Measurements from ENCODE around the gene GALM.
"Not testable (repeated sequence)": the region's sequence is repeated elsewhere in the genome, so short reads cannot be mapped to it uniquely, and the experiment has no call there.

Gene GALM

GRCh38 chr2:38708900-38709566, 43.1 kb downstream of the GALM start:
- no peak overlapping the region for H3K4me3 ChIP-seq (ENCODE audit: low read depth, low read length)
- TF ChIP-seq CTCF (IDR thresholded peaks at IDR 0.05; ENCODE audit: low read depth, low read length) = no peak
- DNase-seq (ENCODE audit: low read depth, low spot score) = no peak
- in situ Hi-C loops (cut with HindIII; ENCODE audit: low sequenced_read_pairs) = no loop called here

- no peak for DNase-seq (ENCODE audit: low read depth, low spot score)
- in situ Hi-C loops (cut with HindIII; ENCODE audit: low sequenced_read_pairs) = no loop called here
- H3K4me3 ChIP-seq (ENCODE audit: low read depth, low read length) = no peak overlapping the region
- TF ChIP-seq CTCF (IDR thresholded peaks at IDR 0.05; ENCODE audit: low read depth, low read length) = no peak
Observed at GRCh38 chr2:38709567-38710194, 43.8 kb downstream of the GALM start.

- in situ Hi-C loops (cut with HindIII; ENCODE audit: low sequenced_read_pairs) = no loop called here
Observed at GRCh38 chr2:38711558-38711957, 45.6 kb downstream of the GALM start.

GRCh38 chr2:38712413-38712812, 46.5 kb downstream of the GALM start:
- in situ Hi-C loops (cut with HindIII; ENCODE audit: low sequenced_read_pairs) = no loop called here
- no peak for DNase-seq (ENCODE audit: low read depth, low spot score)
- no peak for TF ChIP-seq CTCF (IDR thresholded peaks at IDR 0.05; ENCODE audit: low read depth, low read length)
- H3K4me3 ChIP-seq (ENCODE audit: low read depth, low read length) = no peak overlapping the region

More at GRCh38 chr2:38711558-38711957, 45.6 kb downstream of the GALM start:
- no peak for DNase-seq (ENCODE audit: low read depth, low spot score)
- H3K4me3 ChIP-seq (ENCODE audit: low read depth, low read length) = no peak overlapping the region
- no peak for TF ChIP-seq CTCF (IDR thresholded peaks at IDR 0.05; ENCODE audit: low read depth, low read length)

DNA sequence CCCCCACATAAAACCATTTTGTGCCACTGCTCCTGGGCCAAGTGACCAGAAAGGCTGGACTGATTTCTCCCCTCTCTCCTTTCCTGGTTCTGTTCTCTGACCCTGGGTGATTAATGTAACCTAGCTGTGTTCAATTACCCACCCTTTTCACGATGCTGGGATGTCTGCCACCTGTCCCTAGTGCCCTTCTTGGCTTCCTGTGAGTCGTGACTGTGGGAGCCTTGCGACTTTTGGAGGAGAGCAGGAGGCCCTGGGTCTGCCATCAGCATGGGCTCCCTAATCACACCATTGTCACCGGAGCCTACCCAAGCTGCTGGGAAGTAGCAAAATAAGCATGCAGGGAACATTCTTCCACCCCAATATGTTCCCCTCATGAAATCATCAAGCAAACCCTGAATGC, 47.0 kb downstream of the GALM start:
- no peak for DNase-seq (ENCODE audit: low read depth, low spot score)
- H3K4me3 ChIP-seq (ENCODE audit: low read depth, low read length) = no peak overlapping the region
- in situ Hi-C loops (cut with HindIII; ENCODE audit: low sequenced_read_pairs) = no loop called here
- no peak for TF ChIP-seq CTCF (IDR thresholded peaks at IDR 0.05; ENCODE audit: low read depth, low read length)

- DNase-seq (ENCODE audit: low read depth, low spot score) = no peak
- in situ Hi-C loops (cut with HindIII; ENCODE audit: low sequenced_read_pairs) = no loop called here
- no peak overlapping the region for H3K4me3 ChIP-seq (ENCODE audit: low read depth, low read length)
- no peak for TF ChIP-seq CTCF (IDR thresholded peaks at IDR 0.05; ENCODE audit: low read depth, low read length)
Observed at GRCh38 chr2:38713338-38713737, 47.4 kb downstream of the GALM start.

DNA sequence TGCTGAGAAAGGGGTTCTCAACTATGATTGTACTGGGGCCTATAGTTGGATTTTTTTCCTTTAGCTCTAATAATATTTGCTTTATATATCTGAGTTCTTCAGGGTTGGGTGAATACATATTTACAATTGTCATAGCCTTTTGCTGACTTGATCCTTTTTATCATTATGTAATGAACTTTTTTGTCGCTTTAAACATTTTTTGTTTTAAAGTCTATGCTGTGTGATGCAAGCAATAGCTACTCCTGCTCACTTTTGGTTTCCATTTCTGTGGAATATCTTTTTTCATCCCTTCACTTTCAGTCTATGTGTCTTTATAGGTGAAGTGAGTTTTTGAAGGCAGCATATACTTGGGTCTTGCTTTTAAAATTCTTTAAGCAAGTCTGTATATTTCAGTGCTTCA, 49.0 kb downstream of the GALM start:
- DNase-seq (ENCODE audit: low read depth, low spot score); in situ Hi-C loops (cut with HindIII; ENCODE audit: low sequenced_read_pairs): not testable (repeated sequence)

More for the DNA sequence above, 49.0 kb downstream of the GALM start:
- not testable (repeated sequence) for H3K4me3 ChIP-seq (ENCODE audit: low read depth, low read length)

All from astrocyte of the spinal cord (primary cell).